OCI-LY7 (cell line): ENCODE results near the gene C6orf141. TPM values are rescaled to one million over a fixed set of nuclear protein-coding genes. Genes with fewer than 3 reads are reported as not detected.

Experiments used
- BruUV-seq: library from RNA; stranded (reverse); fragments of 400-500 nt; replicated peaks from 2 replicates; lab custom pipeline; 2021; lab: Mats Ljungman, UMichigan
- CTCF ChIA-PET: fragments of 300-600 bp; sonication (Branson Sonifier 250); formaldehyde crosslinking; loops from one replicate; lab custom pipeline; 2022; ENCODE audit warnings: antibody characterized with exemption; ENCODE audit not compliant: unreplicated experiment; lab: Charles Lee
- POLR2A ChIA-PET: fragments of 300-600 bp; sonication (Branson Sonifier 250); formaldehyde crosslinking; loops from one replicate; lab custom pipeline; 2022; ENCODE audit warnings: antibody characterized with exemption; lab: Charles Lee
- DNase-seq: peaks from one replicate; pipeline ENCODE4 v3.0.0-alpha.2; 2015; ENCODE audit warnings: low spot score
- H2AFZ ChIP-seq: fragments of 200-600 bp; sonication (generic), shearing (Covaris generic); 2 replicates; pipeline ENCODE4 v1.6.1; 2014; ENCODE audit warnings: mild to moderate bottlenecking, antibody characterized with exemption, low read length, moderate library complexity
- H3K27ac ChIP-seq: fragments of 200-600 bp; sonication (generic); 2 replicates; pipeline ENCODE4 v1.5.1; 2014; ENCODE audit warnings: mixed run types, low read depth, mild to moderate bottlenecking, moderate library complexity, low read length, inconsistent platforms; ENCODE audit not compliant: poor library complexity, severe bottlenecking
- H3K36me3 ChIP-seq: fragments of 200-600 bp; sonication (generic); 2 replicates; pipeline ENCODE4 v1.6.1; 2014; ENCODE audit warnings: mild to moderate bottlenecking, antibody characterized with exemption, low read length, moderate library complexity, mixed read lengths; ENCODE audit not compliant: insufficient read depth
- H3K4me1 ChIP-seq: fragments of 200-600 bp; sonication (generic); 2 replicates; pipeline ENCODE4 v1.5.1; 2014; ENCODE audit warnings: mild to moderate bottlenecking, low read length; ENCODE audit not compliant: insufficient read depth, poor library complexity, severe bottlenecking
- H3K4me2 ChIP-seq: fragments of 200-600 bp; sonication (generic); 2 replicates; pipeline ENCODE4 v1.6.1; 2014; ENCODE audit warnings: mild to moderate bottlenecking, low read length
- H3K4me3 ChIP-seq: fragments of 200-600 bp; sonication (generic); 2 replicates; pipeline ENCODE4 v1.5.1; 2014; ENCODE audit warnings: mild to moderate bottlenecking, low read depth, low read length; ENCODE audit not compliant: poor library complexity, severe bottlenecking
- H3K79me2 ChIP-seq: fragments of 200-600 bp; sonication (generic); 2 replicates; pipeline ENCODE4 v1.6.1; 2016; ENCODE audit warnings: low read depth, mild to moderate bottlenecking, low read length, moderate library complexity, mixed read lengths; ENCODE audit not compliant: insufficient read depth
- H3K9me2 ChIP-seq: fragments of 200-600 bp; sonication (generic); 2 replicates; pipeline ENCODE4 v1.6.1; 2016; ENCODE audit warnings: mild to moderate bottlenecking, low read length, mixed read lengths; ENCODE audit not compliant: insufficient read depth
- H3K9me3 ChIP-seq: fragments of 200-600 bp; sonication (generic); 2 replicates; pipeline ENCODE4 v1.6.1; 2014; ENCODE audit warnings: mild to moderate bottlenecking, mixed run types, low read length, mixed read lengths
- H4K20me1 ChIP-seq: fragments of 200-600 bp; sonication (generic); 2 replicates; pipeline ENCODE4 v1.6.1; 2014; ENCODE audit warnings: mild to moderate bottlenecking, antibody characterized with exemption, low read length, moderate library complexity, mixed read lengths; ENCODE audit not compliant: insufficient read depth
- CTCF ChIP-seq: fragments of 200-600 bp; sonication (generic); conservative IDR thresholded peaks from 2 replicates; pipeline ENCODE4 v1.5.1; 2014; ENCODE audit warnings: mild to moderate bottlenecking, antibody characterized with exemption, low read length, moderate library complexity, mixed read lengths
- EZH2phosphoT487 ChIP-seq: fragments of 200-600 bp; sonication (generic); IDR thresholded peaks from 2 replicates; pipeline ENCODE4 v1.6.1; 2018; ENCODE audit warnings: low read depth, borderline replicate concordance, mild to moderate bottlenecking, mixed run types, antibody characterized with exemption, low read length, moderate library complexity, mixed read lengths
- intact Hi-C: fragments of 100-400 bp; cut with micrococcal nuclease; formaldehyde crosslinking; loops from one replicate; pipeline ENCODE4 v1.10.0; 2022; ENCODE audit not compliant: unreplicated experiment
- total RNA-seq, 2 experiments: library from RNA; depleted of rRNA in 1 of 2; stranded (reverse); fragments of >200 nt in 1 of 2; shearing (Covaris generic) in 1 of 2; gene quantifications; 2 replicates each; pipeline ENCODE4 v1.2.3, GENCODE V29; 2014 to 2022

Gene C6orf141
- total RNA-seq, 2 experiments from 2014 or later = not detected

DNA sequence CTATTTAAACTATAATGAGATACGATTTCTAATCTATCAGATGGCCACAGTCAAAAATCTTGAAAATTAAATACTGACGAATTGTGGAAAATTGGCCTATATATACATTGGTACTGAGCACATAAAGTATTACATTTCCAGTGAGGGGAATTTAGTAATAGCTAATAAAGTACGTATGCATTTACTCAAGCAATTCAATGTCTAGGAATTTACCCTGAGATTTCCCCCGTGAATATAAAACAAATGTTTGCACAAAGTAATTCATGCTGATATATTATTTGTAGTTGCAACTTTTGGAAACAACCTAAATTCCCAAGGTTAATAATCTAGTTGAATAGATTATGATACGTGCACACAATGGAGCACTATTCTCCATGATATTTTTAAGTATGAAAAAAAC is 14.7 kb upstream of the C6orf141 start:
- no TSS peak for BruUV-seq
- no peak overlapping the region for H3K4me3 ChIP-seq
- DNase-seq = no peak
- no peaks in the 10 kb centered on the region for H3K36me3 ChIP-seq
- H3K9me2 ChIP-seq = no peaks in the 10 kb centered on the region
- no peak overlapping the region for H3K4me2 ChIP-seq
- ChIA-PET POLR2A (no interaction called here), CTCF (no interaction called here)
- H3K4me1 ChIP-seq = no peaks in the 10 kb centered on the region
- H3K9me3 ChIP-seq = no peaks in the 10 kb centered on the region
- H3K79me2 ChIP-seq = no peaks in the 10 kb centered on the region
- TF ChIP-seq EZH2phosphoT487 (no peak), CTCF (no peak)
- intact Hi-C loops = no loop called here
- H2AFZ ChIP-seq = no peak overlapping the region
- H3K27ac ChIP-seq = no peak overlapping the region
- no peaks in the 10 kb centered on the region for H4K20me1 ChIP-seq

- H3K27ac ChIP-seq = no peak overlapping the region
- H3K4me3 ChIP-seq = no peak overlapping the region
- no peaks in the 10 kb centered on the region for H3K79me2 ChIP-seq
- no peak for DNase-seq
- no peaks in the 10 kb centered on the region for H3K36me3 ChIP-seq
- H3K4me2 ChIP-seq = no peak overlapping the region
- POLR2A ChIA-PET = no interaction called here
- no peaks in the 10 kb centered on the region for H3K9me2 ChIP-seq
- intact Hi-C loops = no loop called here
- TF ChIP-seq CTCF (no peak), EZH2phosphoT487 (no peak)
- H2AFZ ChIP-seq = no peak overlapping the region
- no peaks in the 10 kb centered on the region for H4K20me1 ChIP-seq
- no peaks in the 10 kb centered on the region for H3K4me1 ChIP-seq
- BruUV-seq = no TSS peak
- no peaks in the 10 kb centered on the region for H3K9me3 ChIP-seq
- CTCF ChIA-PET = no interaction called here
Observed at GRCh38 chr6:49539102-49539501, 11.4 kb upstream of the C6orf141 start.

DNA sequence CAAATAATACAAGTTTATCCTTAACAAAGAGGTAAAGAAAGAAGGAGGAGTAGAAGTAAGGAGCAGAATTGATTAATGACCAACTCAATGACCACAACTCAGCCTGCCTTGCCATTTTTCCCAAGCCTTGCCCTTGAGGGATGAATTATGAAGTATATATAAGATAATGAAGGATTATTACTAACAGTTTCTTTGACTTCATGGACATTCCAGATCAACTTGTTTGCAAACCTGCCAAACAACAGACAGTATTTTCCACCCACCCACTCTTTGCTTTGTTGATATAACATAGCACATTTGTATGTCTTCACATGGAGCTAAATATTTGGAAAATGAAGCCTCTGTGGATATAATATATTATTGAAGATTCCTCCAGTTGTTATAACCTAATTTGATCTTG is 9.9 kb upstream of the C6orf141 start:
- Histone ChIP-seq H3K36me3 (no peaks in the 10 kb centered on the region), H3K9me3 (no peaks in the 10 kb centered on the region), H3K4me2 (no peak overlapping the region), H4K20me1 (no peaks in the 10 kb centered on the region), H3K27ac (no peak overlapping the region), H2AFZ (no peak overlapping the region), H3K4me1 (no peaks in the 10 kb centered on the region), H3K4me3 (no peak overlapping the region), H3K9me2 (no peaks in the 10 kb centered on the region), H3K79me2 (no peaks in the 10 kb centered on the region)
- intact Hi-C loops = no loop called here
- BruUV-seq = no TSS peak
- no peak for TF ChIP-seq CTCF
- TF ChIP-seq EZH2phosphoT487 = no peak
- DNase-seq = no peak
- CTCF ChIA-PET = no interaction called here
- POLR2A ChIA-PET = interaction anchor here (0.8 kb wide), 1 partner anchor 8 kb away, joined by 3 read pairs; no protein-coding TSS in a partner anchor
